Measurements from ENCODE around the gene CELF4. TPM values are rescaled to one million over a fixed set of nuclear protein-coding genes. Genes with fewer than 3 reads are reported as not detected.

CELF4 gene
- total and polyA plus RNA-seq, 2 of the 4 experiments (the other 2 are of a cell fraction): not detected

DNA sequence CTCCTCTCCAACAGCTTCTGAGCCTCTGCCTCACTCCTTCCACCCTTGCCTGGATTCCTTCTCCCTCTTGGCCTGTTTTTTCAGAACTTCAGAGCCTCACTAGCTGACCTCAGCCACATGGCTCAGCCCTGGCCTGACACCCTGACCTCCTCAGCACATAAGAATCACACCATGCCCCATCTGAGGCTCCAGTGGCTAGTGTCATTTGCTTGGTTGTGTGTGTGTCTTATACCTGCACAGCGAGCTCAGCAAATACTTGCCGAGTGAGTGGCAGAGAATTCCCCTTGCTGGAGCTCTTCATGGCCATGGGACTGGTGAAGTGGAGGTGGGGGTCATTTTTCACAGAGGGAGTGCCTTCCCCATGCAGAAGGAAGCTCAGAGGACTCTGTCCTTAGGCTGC is 70.2 kb downstream of the CELF4 start:
- no peak overlapping the region for H3K4me2 ChIP-seq (ENCODE audit: low read depth, low read length)
- H3K4me1 ChIP-seq (ENCODE audit: control insufficient read depth, insufficient read depth, low read length): no peaks in the 10 kb centered on the region
- no TSS peak for BruUV-seq (replicated peaks)
- H2BK120ac ChIP-seq (ENCODE audit: low read depth, low read length): no peak overlapping the region
- H3K14ac ChIP-seq (replicated peaks; ENCODE audit: low read depth, low read length): no peak overlapping the region
- no peak overlapping the region for H2AK5ac ChIP-seq (ENCODE audit: low read depth, low read length)
- H2AK9ac ChIP-seq (replicated peaks; ENCODE audit: low read depth, low read length, poor library complexity): no peak overlapping the region
- no peak overlapping the region for H3K4ac ChIP-seq (ENCODE audit: low read depth, low read length)
- no peaks in the 10 kb centered on the region for H3K9me3 ChIP-seq (ENCODE audit: control insufficient read depth, insufficient read depth, low read length)
- no peak overlapping the region for H4K8ac ChIP-seq (ENCODE audit: low read depth in 2 of 2, low read length in 2 of 2)
- no peak overlapping the region for H3K9ac ChIP-seq (ENCODE audit: low read depth, low read length)
- no peak overlapping the region for H4K5ac ChIP-seq (ENCODE audit: low read depth, low read length)
- no peaks in the 10 kb centered on the region for H3K36me3 ChIP-seq (ENCODE audit: control insufficient read depth, insufficient read depth, low read length)
- H2BK20ac ChIP-seq (ENCODE audit: low read depth, low read length): no peak overlapping the region
- H2AFZ ChIP-seq (replicated peaks; ENCODE audit: low read length, poor library complexity): no peak overlapping the region
- in situ Hi-C loops (cut with MboI; ENCODE audit: low sequenced_read_pairs) (loop anchor here (25.0 kb wide), 1 partner anchor 558 kb away; no protein-coding TSS in a partner anchor), intact Hi-C loops (cut with micrococcal nuclease) (no loop called here), dilution Hi-C loops (cut with HindIII; ENCODE audit: low sequenced_read_pairs, unreplicated experiment) (no loop called here)
- no peak overlapping the region for H3K27ac ChIP-seq (ENCODE audit: insufficient read depth, low read length)
- CTCF ChIA-PET: no interaction called here
- H3K18ac ChIP-seq (ENCODE audit: low read depth, low read length): no peak overlapping the region
- no peak overlapping the region for H4K91ac ChIP-seq (ENCODE audit: insufficient read depth, low read depth, low read length)
- no peak overlapping the region for H3K23ac ChIP-seq (ENCODE audit: low read depth, low read length)
- no peak overlapping the region for H2BK15ac ChIP-seq (ENCODE audit: low read depth, low read length)
- no peaks in the 10 kb centered on the region for H4K20me1 ChIP-seq (ENCODE audit: insufficient read depth, low read length)
- DNase-seq: no peak
- TF ChIP-seq POLR2A (IDR thresholded peaks at IDR 0.05; ENCODE audit: low read depth, low read length): no peak
- TF ChIP-seq MAFK (IDR thresholded peaks at IDR 0.05; ENCODE audit: low read depth, low read length): no peak
- TF ChIP-seq, protein P1, sequence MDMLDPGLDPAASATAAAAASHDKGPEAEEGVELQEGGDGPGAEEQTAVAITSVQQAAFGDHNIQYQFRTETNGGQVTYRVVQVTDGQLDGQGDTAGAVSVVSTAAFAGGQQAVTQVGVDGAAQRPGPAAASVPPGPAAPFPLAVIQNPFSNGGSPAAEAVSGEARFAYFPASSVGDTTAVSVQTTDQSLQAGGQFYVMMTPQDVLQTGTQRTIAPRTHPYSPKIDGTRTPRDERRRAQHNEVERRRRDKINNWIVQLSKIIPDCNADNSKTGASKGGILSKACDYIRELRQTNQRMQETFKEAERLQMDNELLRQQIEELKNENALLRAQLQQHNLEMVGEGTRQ (IDR thresholded peaks at IDR 0.05; ENCODE audit: low read depth, low read length): no peak
- TF ChIP-seq CEBPB (IDR thresholded peaks at IDR 0.05; ENCODE audit: low read depth, low read length): no peak
- TF ChIP-seq RFX5 (IDR thresholded peaks at IDR 0.05; ENCODE audit: low read depth, low read length): no peak
- TF ChIP-seq ELK1 (IDR thresholded peaks at IDR 0.05; ENCODE audit: borderline replicate concordance, low read depth, low read length): no peak
- no peak for TF ChIP-seq CHD1 (IDR thresholded peaks at IDR 0.05; ENCODE audit: low read depth, low read length)
- no peak for TF ChIP-seq MAZ (IDR thresholded peaks at IDR 0.05; ENCODE audit: borderline replicate concordance, low read depth, low read length)
- no peak for TF ChIP-seq RAD21 (IDR thresholded peaks at IDR 0.05; ENCODE audit: low read length)
- TF ChIP-seq RCOR1 (IDR thresholded peaks at IDR 0.05; ENCODE audit: insufficient replicate concordance, low read length): no peak
- TF ChIP-seq BHLHE40 (IDR thresholded peaks at IDR 0.05; ENCODE audit: low read depth, low read length): no peak
- no peak for TF ChIP-seq NFE2L2 (IDR thresholded peaks at IDR 0.05; ENCODE audit: low read depth, low read length)
- no peak for TF ChIP-seq CTCF (conservative IDR thresholded peaks at IDR 0.05; ENCODE audit: low read depth, low read length)
- H2BK5ac ChIP-seq (ENCODE audit: low read depth, low read length, poor library complexity, severe bottlenecking): no peak overlapping the region
- no peak for ATAC-seq (ENCODE audit: low read depth)
- H3K4me3 ChIP-seq (ENCODE audit: insufficient read depth, low read depth, low read length): no peak overlapping the region
- WGBS, 2 experiments (ENCODE audit: extremely low coverage in 2 of 2, insufficient read length in 1 of 2): no CpG with 5 or more reads among the region's 2 CpGs
- no peaks in the 10 kb centered on the region for H3K79me1 ChIP-seq (ENCODE audit: low read depth in 1 of 2, low read length in 2 of 2)
- no peaks in the 10 kb centered on the region for H3K9me1 ChIP-seq (ENCODE audit: insufficient read depth, low read length)
- no peak overlapping the region for H3K56ac ChIP-seq (ENCODE audit: extremely low read depth, insufficient read depth, low read length)
- H3K27me3 ChIP-seq (ENCODE audit: control insufficient read depth, insufficient read depth, low read length): peaks cover 4% of the 10 kb centered on the region; the same call in 1 of the 2 replicates
- POLR2A ChIA-PET (ENCODE audit: unreplicated experiment): interaction anchor here (0.6 kb wide), 1 partner anchor 42 kb away, joined by 3 read pairs; no protein-coding TSS in a partner anchor
